Measurements from ENCODE around the gene RASA2.

RASA2 gene, protein sequence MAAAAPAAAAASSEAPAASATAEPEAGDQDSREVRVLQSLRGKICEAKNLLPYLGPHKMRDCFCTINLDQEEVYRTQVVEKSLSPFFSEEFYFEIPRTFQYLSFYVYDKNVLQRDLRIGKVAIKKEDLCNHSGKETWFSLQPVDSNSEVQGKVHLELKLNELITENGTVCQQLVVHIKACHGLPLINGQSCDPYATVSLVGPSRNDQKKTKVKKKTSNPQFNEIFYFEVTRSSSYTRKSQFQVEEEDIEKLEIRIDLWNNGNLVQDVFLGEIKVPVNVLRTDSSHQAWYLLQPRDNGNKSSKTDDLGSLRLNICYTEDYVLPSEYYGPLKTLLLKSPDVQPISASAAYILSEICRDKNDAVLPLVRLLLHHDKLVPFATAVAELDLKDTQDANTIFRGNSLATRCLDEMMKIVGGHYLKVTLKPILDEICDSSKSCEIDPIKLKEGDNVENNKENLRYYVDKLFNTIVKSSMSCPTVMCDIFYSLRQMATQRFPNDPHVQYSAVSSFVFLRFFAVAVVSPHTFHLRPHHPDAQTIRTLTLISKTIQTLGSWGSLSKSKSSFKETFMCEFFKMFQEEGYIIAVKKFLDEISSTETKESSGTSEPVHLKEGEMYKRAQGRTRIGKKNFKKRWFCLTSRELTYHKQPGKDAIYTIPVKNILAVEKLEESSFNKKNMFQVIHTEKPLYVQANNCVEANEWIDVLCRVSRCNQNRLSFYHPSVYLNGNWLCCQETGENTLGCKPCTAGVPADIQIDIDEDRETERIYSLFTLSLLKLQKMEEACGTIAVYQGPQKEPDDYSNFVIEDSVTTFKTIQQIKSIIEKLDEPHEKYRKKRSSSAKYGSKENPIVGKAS

DNA sequence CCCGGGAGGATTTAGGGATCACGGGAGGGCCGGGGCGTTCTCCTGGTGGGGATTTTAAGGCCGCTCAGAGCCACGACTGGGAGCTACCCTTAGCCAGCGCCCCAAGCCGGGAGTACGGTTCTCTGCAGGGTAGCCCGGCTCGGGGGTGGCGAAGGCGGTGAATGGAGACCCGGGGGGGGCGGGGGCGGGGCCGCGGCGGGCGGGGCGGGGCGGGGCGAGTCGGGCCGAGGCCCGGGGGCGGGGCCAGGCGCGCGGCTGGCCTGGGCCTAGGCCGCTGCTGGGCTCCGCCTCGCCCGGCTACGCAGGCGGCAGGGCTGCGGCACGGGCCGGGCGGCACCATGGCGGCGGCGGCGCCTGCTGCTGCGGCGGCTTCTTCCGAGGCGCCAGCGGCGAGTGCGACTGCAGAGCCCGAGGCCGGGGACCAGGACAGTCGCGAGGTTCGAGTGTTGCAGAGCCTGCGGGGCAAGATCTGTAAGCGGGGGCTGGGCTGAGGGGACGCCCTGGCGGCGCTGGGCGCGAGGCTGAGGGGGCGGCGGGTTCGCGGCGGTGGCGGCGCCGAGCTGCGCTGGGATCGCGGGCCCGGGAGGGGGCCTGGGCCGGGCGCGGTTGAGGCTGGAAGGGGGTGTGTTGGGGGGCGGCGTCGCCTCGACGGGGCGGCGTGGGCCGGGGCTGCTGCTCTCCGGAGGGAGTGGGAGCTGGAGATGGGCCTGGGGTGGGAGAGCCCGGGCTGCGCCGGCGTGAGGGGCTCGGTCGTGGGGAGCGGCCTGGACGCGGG, at the start of gene RASA2:
Gene RASA2 (plus strand): TSS at position 282 of the 775 bp plus-strand sequence. CDS start 57 bp downstream, at position 339.
- DNase-seq (ENCODE audit: insufficient read length, low spot score), result peak; percentile 77
- FAIRE-seq, result peak; percentile 23

DNA sequence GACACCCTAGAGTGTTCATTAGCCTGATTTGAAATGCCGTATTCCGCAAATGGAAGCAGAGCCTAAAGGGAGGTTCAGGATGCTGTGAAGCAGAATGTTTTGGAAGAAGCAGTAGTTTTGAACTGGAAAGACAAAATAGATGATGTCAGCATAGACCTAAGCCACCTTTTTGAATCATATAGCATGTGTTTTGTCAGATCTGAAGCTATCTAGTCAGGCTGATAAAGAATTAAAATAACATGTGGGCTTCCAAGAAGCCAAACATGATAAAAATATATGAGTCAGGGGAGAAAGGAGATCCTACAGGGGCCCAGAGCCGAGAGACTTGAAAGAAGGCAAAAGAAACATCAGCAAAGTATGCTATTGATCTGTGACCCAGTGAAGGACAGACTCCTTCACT, 47.2 kb upstream of the RASA2 start:
- no peak for DNase-seq (ENCODE audit: insufficient read length, low spot score)
- FAIRE-seq, result no peak

DNA sequence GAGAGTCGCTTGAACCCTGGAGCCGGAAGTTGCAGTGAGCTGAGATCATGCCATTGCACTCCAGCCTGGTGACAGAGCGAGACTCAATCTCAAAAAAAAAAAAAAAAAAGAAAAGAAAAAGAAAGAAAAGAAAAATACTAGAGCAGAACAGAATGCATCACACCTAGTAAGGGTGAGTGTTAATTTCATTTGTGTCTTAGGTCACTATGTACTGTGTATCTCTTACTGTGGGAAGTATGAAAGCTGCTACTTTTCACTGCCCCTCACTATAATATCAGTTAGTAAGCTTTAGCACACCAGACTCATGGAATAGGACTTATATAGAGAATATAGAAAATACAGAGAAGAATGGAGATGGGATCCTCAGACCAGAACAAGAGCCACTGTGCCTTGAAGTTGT, 45.9 kb upstream of the RASA2 start:
- DNase-seq (ENCODE audit: insufficient read length, low spot score), result no peak
- FAIRE-seq, result no peak

- DNase-seq (ENCODE audit: insufficient read length, low spot score), result peak; percentile 83
- no peak for FAIRE-seq
These were observed 45.2 kb upstream of the RASA2 start for GRCh38 chr3:141441381-141442364.

GRCh38 chr3:141442446-141442845, 44.4 kb upstream of the RASA2 start:
- DNase-seq (ENCODE audit: insufficient read length, low spot score), result no peak
- FAIRE-seq, result no peak

GRCh38 chr3:141442914-141443313, 43.9 kb upstream of the RASA2 start:
- no peak for DNase-seq (ENCODE audit: insufficient read length, low spot score)
- no peak for FAIRE-seq

DNA sequence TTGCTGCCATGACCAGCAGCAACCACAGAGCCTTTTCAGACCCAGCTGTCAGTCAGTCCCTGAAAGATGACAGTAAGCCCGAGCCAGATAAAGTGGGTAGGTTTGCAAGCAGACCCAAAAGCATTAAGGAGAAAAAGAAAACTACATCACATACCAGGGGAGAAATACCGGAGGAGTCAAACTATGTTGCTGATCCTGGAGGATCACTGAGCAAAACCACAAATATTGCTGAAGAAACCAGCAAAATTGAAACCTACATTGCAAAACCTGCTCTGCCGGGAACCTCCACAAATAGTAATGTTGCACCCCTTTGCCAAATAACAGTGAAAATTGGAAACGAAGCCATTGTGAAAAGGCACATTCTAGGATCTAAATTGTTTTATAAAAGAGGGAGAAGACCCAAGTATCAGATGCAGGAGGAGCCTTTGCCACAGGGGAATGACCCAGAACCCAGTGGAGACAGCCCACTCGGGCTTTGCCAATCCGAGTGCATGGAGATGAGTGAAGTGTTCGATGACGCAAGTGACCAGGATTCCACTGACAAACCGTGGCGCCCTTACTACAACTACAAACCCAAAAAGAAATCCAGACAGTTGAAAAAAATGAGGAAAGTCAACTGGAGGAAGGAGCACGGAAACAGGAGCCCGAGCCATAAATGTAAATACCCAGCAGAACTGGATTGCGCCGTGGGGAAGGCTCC, 42.1 kb upstream of the RASA2 start:
- FAIRE-seq, result no peak
- no peak for DNase-seq (ENCODE audit: insufficient read length, low spot score)

GRCh38 chr3:141445990-141446389, 40.8 kb upstream of the RASA2 start:
- no peak for FAIRE-seq

GRCh38 chr3:141446737-141447136, 40.1 kb upstream of the RASA2 start:
- no peak for FAIRE-seq
- no peak for DNase-seq (ENCODE audit: insufficient read length, low spot score)

More at GRCh38 chr3:141445990-141446389, 40.8 kb upstream of the RASA2 start:
- no peak for DNase-seq (ENCODE audit: insufficient read length, low spot score)

- no peak for FAIRE-seq
- no peak for DNase-seq (ENCODE audit: insufficient read length, low spot score)
These were observed 39.4 kb upstream of the RASA2 start for GRCh38 chr3:141447383-141447782.

DNA sequence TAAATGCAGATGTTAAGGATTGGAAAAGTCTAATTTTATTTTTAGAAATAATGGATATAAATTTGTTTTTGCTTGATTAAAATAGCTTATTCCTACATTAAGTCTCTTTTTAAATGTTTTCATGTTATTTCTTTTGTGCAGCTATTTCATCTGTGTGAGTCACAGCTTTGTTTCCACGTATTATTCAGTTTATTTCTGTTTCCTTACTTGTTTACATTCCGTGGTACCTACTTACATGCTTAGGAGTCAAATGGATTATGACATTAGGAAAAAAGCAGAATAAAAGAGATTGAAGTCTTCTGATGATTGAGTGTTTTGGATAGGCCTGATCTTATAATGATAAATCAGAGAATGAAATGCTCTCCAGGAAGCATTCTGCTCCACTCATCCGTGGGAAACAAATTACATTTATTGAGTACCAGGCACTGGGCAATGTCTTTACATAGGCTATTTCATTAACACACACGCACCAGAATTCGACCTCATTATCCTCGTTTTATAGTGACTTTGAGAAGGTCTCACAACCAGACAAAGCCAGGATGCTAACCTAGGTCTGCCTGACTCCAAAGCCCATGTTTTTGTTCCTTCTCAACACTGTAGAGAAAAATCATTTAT, 38.1 kb upstream of the RASA2 start:
- FAIRE-seq, result no peak
- DNase-seq (ENCODE audit: insufficient read length, low spot score), result no peak

DNA sequence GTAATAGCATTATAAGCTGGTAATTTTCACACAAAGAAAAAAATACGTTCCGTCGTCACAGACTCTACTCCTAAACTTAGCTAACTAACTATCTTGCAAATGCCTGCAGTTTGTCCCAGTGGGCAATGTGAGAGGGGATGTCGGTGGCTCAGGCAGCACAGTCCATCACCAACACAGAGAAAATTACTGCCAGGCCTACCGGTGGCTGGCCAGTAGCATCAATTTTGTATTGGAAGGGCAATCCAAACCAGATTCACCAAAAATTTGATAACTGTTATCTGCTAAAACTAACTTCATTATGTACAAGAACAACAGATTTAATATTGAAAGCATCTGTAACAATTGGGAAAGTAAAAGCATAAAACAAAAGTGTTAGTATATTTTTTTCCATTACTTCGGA, 37.4 kb upstream of the RASA2 start:
- DNase-seq (ENCODE audit: insufficient read length, low spot score) (no peak), FAIRE-seq (no peak)

GRCh38 chr3:141450727-141451375, 36.0 kb upstream of the RASA2 start:
- no peak for DNase-seq (ENCODE audit: insufficient read length, low spot score)
- FAIRE-seq, result no peak

DNA sequence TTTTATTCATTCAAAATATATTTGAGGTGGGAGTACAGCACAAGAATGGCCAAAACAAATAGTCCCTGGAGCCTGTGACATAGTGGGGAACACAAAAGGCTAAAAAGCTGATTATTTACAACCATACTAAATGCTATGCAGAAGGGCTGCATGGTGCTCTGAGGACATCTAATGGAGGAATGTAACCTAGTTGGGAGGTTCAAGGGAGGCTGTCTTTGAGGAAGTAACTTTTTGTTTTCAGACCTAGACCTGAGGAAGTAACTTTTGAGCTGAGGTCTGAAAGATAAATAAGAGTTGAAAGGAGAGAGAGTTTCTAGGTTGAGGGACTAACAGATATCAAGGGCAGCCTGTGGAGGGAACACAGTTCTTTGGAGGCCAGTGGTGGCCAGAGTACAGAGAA, 34.8 kb upstream of the RASA2 start:
- no peak for FAIRE-seq
- peak; percentile 33 for DNase-seq (ENCODE audit: insufficient read length, low spot score)

DNA sequence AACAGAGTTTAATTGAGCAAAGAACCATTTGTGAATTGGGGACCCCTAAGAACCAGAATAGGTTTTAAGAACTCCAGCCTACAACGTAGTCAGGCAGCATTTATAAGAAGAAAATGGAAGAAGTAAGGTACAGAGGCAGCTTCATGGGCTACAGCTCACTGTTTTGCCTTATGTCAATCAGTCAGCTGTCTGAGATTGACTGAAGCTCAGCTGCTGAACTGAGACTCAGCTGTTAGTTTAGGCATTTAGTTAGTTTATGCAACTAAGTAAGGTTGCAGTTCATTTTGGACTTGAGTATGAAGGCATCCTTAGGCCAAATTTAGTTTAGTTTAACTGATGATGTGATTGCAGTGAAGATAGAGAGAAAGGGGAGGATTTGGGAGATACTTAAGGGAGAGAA, 34.1 kb upstream of the RASA2 start:
- no peak for FAIRE-seq
- no peak for DNase-seq (ENCODE audit: insufficient read length, low spot score)

DNA sequence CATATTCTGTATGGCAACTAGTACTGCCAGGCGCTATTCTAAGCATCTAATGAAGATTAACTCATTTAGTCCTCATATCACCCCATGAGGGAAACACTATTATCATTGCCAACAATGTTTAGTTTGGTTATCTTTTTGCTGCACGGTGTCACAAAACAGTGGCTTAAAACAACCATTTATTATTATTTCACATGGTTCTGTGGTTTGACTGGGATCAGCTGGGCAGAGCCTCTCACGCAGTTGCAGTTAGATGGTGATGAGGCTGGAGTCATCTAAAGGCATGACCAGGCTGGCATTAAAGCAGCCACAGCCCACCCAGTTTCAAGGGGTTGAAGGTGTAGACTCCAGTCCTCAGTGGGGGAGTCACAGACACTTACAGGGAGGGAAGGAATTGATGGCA, 32.8 kb upstream of the RASA2 start:
- FAIRE-seq (no peak), DNase-seq (ENCODE audit: insufficient read length, low spot score) (no peak)

- FAIRE-seq, result no peak
- peak; percentile 88 for DNase-seq (ENCODE audit: insufficient read length, low spot score)
These were observed 31.8 kb upstream of the RASA2 start for GRCh38 chr3:141454906-141455602.

Measured in HTR-8/SVneo (cell line).